Measurements from ENCODE around the gene TNK1. TPM values are rescaled to one million over a fixed set of nuclear protein-coding genes. Genes with fewer than 3 reads are reported as not detected.

Gene TNK1
- polyA plus RNA-seq, 1 donor, result 7.4 TPM

DNA sequence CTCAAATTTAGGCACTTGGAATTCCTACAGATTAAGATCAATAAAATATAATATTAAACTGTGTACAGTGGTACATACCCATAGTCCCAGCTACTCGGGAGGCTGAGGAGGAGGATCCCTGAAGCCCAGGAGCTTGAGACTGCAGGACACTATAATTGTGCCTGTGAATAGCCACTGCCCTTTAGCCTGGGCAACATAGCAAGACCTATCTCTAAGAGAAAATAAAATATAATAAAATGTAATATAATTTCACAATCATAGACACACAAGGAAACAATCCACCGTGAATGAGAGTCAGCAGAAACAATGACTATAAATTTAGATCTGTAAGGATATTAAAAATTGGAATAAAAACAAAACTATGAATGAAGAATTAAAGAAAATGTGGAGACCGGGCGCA is 10.0 kb upstream of the TNK1 start:
- Histone ChIP-seq H3K36me3 (ENCODE audit: control insufficient read depth, insufficient read depth, low read length) (no peaks in the 10 kb centered on the region), H3K27me3 (ENCODE audit: control insufficient read depth, insufficient read depth, low read length) (peaks cover 2% of the 10 kb centered on the region), H3K27ac (ENCODE audit: low read length) (no peak overlapping the region), H3K9me3 (ENCODE audit: control insufficient read depth, low read depth, low read length) (no peaks in the 10 kb centered on the region), H3K4me3 (ENCODE audit: low read length) (no peak overlapping the region), H3K4me1 (ENCODE audit: control insufficient read depth, insufficient read depth, low read length) (peaks cover 5% of the 10 kb centered on the region)
- DNase-seq, result no peak
- WGBS (ENCODE audit: insufficient coverage, low lambda C conversion rate), result 80% methylated on average over 1 of the region's 4 CpGs

DNA sequence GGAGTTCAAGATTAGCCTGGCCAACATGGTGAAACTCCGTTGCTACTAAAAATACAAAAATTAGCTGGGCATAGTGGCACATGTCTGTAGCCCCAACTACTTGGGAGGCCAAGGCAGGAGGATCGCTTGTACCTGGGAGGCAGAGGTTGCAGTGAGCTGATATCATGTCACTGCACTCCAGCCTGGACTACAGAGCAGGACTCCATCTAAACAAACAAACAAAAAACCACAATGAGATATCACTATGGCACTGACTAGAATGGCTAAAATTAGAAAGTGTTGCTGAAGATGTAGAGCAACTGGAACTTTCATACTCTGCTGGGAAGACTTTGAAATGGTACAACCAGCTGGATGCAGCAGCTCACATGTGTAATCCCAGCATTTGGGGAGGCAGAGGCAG is 6.5 kb upstream of the TNK1 start:
- H3K27ac ChIP-seq (ENCODE audit: low read length), result no peak overlapping the region
- H3K4me1 ChIP-seq (ENCODE audit: control insufficient read depth, insufficient read depth, low read length), result peaks cover 5% of the 10 kb centered on the region
- H3K36me3 ChIP-seq (ENCODE audit: control insufficient read depth, insufficient read depth, low read length), result no peaks in the 10 kb centered on the region
- H3K4me3 ChIP-seq (ENCODE audit: low read length), result no peak overlapping the region
- WGBS (ENCODE audit: insufficient coverage, low lambda C conversion rate), result no CpG with 5 or more reads among the region's 2 CpGs
- H3K27me3 ChIP-seq (ENCODE audit: control insufficient read depth, insufficient read depth, low read length), result no peaks in the 10 kb centered on the region
- no peak for DNase-seq
- H3K9me3 ChIP-seq (ENCODE audit: control insufficient read depth, low read depth, low read length), result no peaks in the 10 kb centered on the region

GRCh38 chr17:7379134-7379533 is 1.8 kb upstream of the TNK1 start:
- peaks cover 4% of the 10 kb centered on the region for H3K36me3 ChIP-seq (ENCODE audit: control insufficient read depth, insufficient read depth, low read length)
- no peak overlapping the region for H3K4me3 ChIP-seq (ENCODE audit: low read length)
- DNase-seq, result no peak
- H3K4me1 ChIP-seq (ENCODE audit: control insufficient read depth, insufficient read depth, low read length), result peaks cover 11% of the 10 kb centered on the region
- peaks cover 3% of the 10 kb centered on the region for H3K9me3 ChIP-seq (ENCODE audit: control insufficient read depth, low read depth, low read length)
- no peak overlapping the region for H3K27ac ChIP-seq (ENCODE audit: low read length)
- 100% methylated on average over 1 of the region's 3 CpGs for WGBS (ENCODE audit: insufficient coverage, low lambda C conversion rate)
- H3K27me3 ChIP-seq (ENCODE audit: control insufficient read depth, insufficient read depth, low read length), result peaks cover 39% of the 10 kb centered on the region

DNA sequence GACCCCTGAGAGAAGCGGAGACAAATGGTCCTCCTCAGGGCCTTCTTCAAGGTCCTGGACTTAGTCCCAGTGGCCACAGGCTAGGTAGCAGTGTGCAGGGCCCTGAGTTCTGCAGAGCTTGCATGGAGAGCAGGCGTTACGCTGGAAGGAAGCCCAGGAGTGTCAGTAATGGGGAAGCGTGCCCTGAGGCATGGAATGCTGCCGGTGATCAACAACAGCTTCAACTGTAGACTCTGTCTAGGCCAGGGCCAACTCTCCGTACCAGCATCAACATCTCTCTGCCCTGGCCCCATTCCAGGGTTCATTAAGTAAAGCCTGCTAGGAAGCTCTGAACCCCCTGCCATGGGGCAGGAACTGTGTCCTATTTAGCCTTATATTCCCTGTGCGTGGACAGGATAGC is 568 bp upstream of the TNK1 start:
- H3K9me3 ChIP-seq (ENCODE audit: control insufficient read depth, low read depth, low read length), result peaks cover 3% of the 10 kb centered on the region
- peak in 1 of 2 donors; percentile 26 for DNase-seq
- no peak overlapping the region for H3K27ac ChIP-seq (ENCODE audit: low read length)
- H3K4me3 ChIP-seq (ENCODE audit: low read length), result peak overlapping the region; percentile 63
- H3K36me3 ChIP-seq (ENCODE audit: control insufficient read depth, insufficient read depth, low read length), result peaks cover 6% of the 10 kb centered on the region
- H3K4me1 ChIP-seq (ENCODE audit: control insufficient read depth, insufficient read depth, low read length), result peaks cover 11% of the 10 kb centered on the region
- peaks cover 45% of the 10 kb centered on the region for H3K27me3 ChIP-seq (ENCODE audit: control insufficient read depth, insufficient read depth, low read length)
- no CpG with 5 or more reads among the region's 7 CpGs for WGBS (ENCODE audit: insufficient coverage, low lambda C conversion rate)

- WGBS (ENCODE audit: insufficient coverage, low lambda C conversion rate), result no CpG with 5 or more reads among the region's 10 CpGs
- peaks cover 45% of the 10 kb centered on the region for H3K27me3 ChIP-seq (ENCODE audit: control insufficient read depth, insufficient read depth, low read length)
Observed at GRCh38 chr17:7382901-7383300, 2.0 kb downstream of the TNK1 start.

GRCh38 chr17:7383371-7383741 is 2.5 kb downstream of the TNK1 start:
- H3K4me3 ChIP-seq (ENCODE audit: low read length), result no peak overlapping the region
- H3K4me1 ChIP-seq (ENCODE audit: control insufficient read depth, insufficient read depth, low read length), result peaks cover 11% of the 10 kb centered on the region
- DNase-seq, result no peak
- H3K27me3 ChIP-seq (ENCODE audit: control insufficient read depth, insufficient read depth, low read length), result peaks cover 45% of the 10 kb centered on the region
- peaks cover 24% of the 10 kb centered on the region for H3K36me3 ChIP-seq (ENCODE audit: control insufficient read depth, insufficient read depth, low read length)
- no peak overlapping the region for H3K27ac ChIP-seq (ENCODE audit: low read length)
- WGBS (ENCODE audit: insufficient coverage, low lambda C conversion rate), result no CpG with 5 or more reads among the region's 11 CpGs
- peaks cover 3% of the 10 kb centered on the region for H3K9me3 ChIP-seq (ENCODE audit: control insufficient read depth, low read depth, low read length)

More at GRCh38 chr17:7382901-7383300, 2.0 kb downstream of the TNK1 start:
- peaks cover 3% of the 10 kb centered on the region for H3K9me3 ChIP-seq (ENCODE audit: control insufficient read depth, low read depth, low read length)
- peaks cover 20% of the 10 kb centered on the region for H3K36me3 ChIP-seq (ENCODE audit: control insufficient read depth, insufficient read depth, low read length)
- H3K27ac ChIP-seq (ENCODE audit: low read length), result no peak overlapping the region
- no peak for DNase-seq
- peaks cover 11% of the 10 kb centered on the region for H3K4me1 ChIP-seq (ENCODE audit: control insufficient read depth, insufficient read depth, low read length)
- no peak overlapping the region for H3K4me3 ChIP-seq (ENCODE audit: low read length)

- Histone ChIP-seq H3K4me1 (ENCODE audit: control insufficient read depth, insufficient read depth, low read length) (peaks cover 11% of the 10 kb centered on the region), H3K4me3 (ENCODE audit: low read length) (peak overlapping the region; percentile 17), H3K9me3 (ENCODE audit: control insufficient read depth, low read depth, low read length) (peaks cover 3% of the 10 kb centered on the region), H3K27ac (ENCODE audit: low read length) (no peak overlapping the region), H3K36me3 (ENCODE audit: control insufficient read depth, insufficient read depth, low read length) (peaks cover 30% of the 10 kb centered on the region), H3K27me3 (ENCODE audit: control insufficient read depth, insufficient read depth, low read length) (peaks cover 45% of the 10 kb centered on the region)
- peak in 1 of 2 donors; percentile 74 for DNase-seq
- no CpG with 5 or more reads among the region's 65 CpGs for WGBS (ENCODE audit: insufficient coverage, low lambda C conversion rate)
Observed at GRCh38 chr17:7383742-7384488, 3.0 kb downstream of the TNK1 start.

DNA sequence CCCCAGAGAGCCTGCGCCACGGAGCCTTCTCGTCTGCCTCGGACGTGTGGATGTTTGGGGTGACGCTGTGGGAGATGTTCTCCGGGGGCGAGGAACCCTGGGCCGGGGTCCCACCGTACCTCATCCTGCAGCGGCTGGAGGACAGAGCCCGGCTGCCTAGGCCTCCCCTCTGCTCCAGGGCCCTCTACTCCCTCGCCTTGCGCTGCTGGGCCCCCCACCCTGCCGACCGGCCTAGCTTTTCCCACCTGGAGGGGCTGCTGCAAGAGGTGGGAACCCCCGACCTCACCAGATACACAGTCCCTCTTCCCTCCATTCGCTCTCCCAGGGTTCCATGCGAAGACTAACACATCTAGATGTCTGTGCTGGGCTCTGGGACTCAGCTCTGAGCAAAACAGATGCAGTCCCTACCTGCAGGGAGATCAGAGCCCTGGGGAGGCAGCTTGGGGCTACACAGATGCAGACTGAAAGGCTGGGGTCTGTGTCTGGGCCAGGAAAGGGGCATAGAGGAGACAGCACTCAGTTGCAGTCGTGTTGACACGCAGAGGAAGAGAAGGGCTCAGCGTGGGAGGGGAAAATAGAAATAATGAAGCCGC is 3.7 kb downstream of the TNK1 start:
- peaks cover 37% of the 10 kb centered on the region for H3K36me3 ChIP-seq (ENCODE audit: control insufficient read depth, insufficient read depth, low read length)
- WGBS (ENCODE audit: insufficient coverage, low lambda C conversion rate), result 80% methylated on average over 2 of the region's 23 CpGs
- H3K4me3 ChIP-seq (ENCODE audit: low read length), result peak overlapping the region; percentile 17

GRCh38 chr17:7388856-7389255 is 8.0 kb downstream of the TNK1 start:
- peaks cover 16% of the 10 kb centered on the region for H3K27me3 ChIP-seq (ENCODE audit: control insufficient read depth, insufficient read depth, low read length)
- H3K27ac ChIP-seq (ENCODE audit: low read length), result no peak overlapping the region
- peaks cover 50% of the 10 kb centered on the region for H3K36me3 ChIP-seq (ENCODE audit: control insufficient read depth, insufficient read depth, low read length)
- DNase-seq, result no peak
- H3K4me3 ChIP-seq (ENCODE audit: low read length), result no peak overlapping the region
- no peaks in the 10 kb centered on the region for H3K9me3 ChIP-seq (ENCODE audit: control insufficient read depth, low read depth, low read length)
- WGBS (ENCODE audit: insufficient coverage, low lambda C conversion rate), result no CpG with 5 or more reads among the region's 10 CpGs
- H3K4me1 ChIP-seq (ENCODE audit: control insufficient read depth, insufficient read depth, low read length), result peaks cover 8% of the 10 kb centered on the region

More for the DNA sequence above, 3.7 kb downstream of the TNK1 start:
- peaks cover 45% of the 10 kb centered on the region for H3K27me3 ChIP-seq (ENCODE audit: control insufficient read depth, insufficient read depth, low read length)
- H3K27ac ChIP-seq (ENCODE audit: low read length), result no peak overlapping the region
- H3K4me1 ChIP-seq (ENCODE audit: control insufficient read depth, insufficient read depth, low read length), result peaks cover 11% of the 10 kb centered on the region
- no peak for DNase-seq
- H3K9me3 ChIP-seq (ENCODE audit: control insufficient read depth, low read depth, low read length), result peaks cover 3% of the 10 kb centered on the region

GRCh38 chr17:7389924-7390910 is 9.3 kb downstream of the TNK1 start:
- Histone ChIP-seq H3K36me3 (ENCODE audit: control insufficient read depth, insufficient read depth, low read length) (peaks cover 47% of the 10 kb centered on the region), H3K4me3 (ENCODE audit: low read length) (no peak overlapping the region), H3K27me3 (ENCODE audit: control insufficient read depth, insufficient read depth, low read length) (peaks cover 7% of the 10 kb centered on the region), H3K27ac (ENCODE audit: low read length) (no peak overlapping the region), H3K4me1 (ENCODE audit: control insufficient read depth, insufficient read depth, low read length) (peaks cover 16% of the 10 kb centered on the region), H3K9me3 (ENCODE audit: control insufficient read depth, low read depth, low read length) (no peaks in the 10 kb centered on the region)
- DNase-seq, result no peak
- WGBS (ENCODE audit: insufficient coverage, low lambda C conversion rate), result no CpG with 5 or more reads among the region's 19 CpGs

Measured in large intestine (tissue), 3 donors.